HG02981 (cell line): Measurements from ENCODE around the gene PRODH2.
"Not testable (repeated sequence)": the region's sequence is repeated elsewhere in the genome, so short reads cannot be mapped to it uniquely, and the experiment has no call there.

ENCODE experiments used
- ATAC-seq: cut with Tn5 transposase; IDR thresholded peaks from one replicate; pipeline ENCODE4 v1.9.1; 2021; ENCODE audit warnings: mild to moderate bottlenecking, moderate library complexity; ENCODE audit not compliant: unreplicated experiment

Gene PRODH2

DNA sequence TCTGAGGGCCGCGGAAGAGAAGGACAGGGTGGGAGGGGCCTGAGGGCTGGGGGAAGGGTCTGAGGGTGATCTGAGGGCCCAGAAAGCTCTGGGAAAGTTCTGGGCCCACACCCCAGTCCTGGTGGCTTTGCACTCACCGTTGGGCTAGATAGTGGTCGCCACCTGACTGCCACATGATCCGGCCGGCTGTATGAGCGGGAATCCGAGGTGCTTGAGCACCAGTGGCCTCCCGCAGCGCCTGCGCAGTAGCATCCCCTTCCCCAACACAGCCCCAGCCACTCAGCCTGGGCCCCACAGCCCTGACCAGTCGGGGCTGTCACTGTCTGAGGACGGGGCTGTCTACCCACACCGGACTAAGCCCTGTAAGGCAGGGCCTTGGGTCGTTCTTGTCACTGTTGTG is 15.0 kb downstream of the PRODH2 start:
- ATAC-seq, result no peak

DNA sequence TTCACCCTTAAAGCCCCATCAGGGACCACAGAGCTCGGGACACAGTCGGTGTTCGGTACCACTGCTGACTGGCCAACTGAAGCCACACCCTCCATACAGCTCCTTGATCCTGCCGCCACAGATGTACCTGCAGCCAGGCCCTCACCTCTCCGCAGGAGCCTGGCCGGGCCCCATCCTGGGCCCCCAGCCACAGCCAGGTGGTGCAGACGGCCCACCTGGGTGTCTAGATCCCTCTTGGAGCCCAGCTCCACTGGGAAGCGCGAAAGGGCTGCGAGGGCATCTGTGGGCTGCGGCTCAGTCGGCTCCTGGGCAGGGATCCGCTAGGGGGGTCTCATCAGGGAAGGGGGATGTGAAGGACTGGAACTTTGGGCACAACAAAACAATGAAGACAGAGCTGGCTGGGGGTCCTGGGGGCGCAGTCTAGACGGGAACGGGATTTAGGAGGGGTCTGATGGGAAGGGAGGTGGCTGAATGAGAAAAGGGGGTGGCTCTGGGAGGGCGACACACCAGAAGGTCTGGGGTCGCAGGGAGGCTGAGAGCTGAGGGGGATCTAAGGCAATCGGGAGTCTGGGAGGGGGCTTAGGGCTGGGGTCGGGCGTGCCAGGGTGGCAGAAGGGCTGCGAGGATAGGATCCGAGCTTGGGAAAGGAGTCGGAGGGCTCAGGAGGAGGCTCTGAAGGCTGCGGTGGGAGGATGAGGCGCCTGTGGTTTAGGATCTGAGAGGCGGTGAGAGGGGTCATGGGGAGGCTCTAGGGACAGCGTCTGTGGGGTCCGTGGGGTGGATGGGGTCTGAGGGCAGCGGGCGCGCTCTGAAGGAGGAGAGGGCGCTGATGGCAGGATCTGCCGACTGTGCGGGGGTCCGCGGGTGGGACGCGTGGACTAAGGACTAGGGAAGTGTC is 15.8 kb downstream of the PRODH2 start:
- no peak for ATAC-seq

DNA sequence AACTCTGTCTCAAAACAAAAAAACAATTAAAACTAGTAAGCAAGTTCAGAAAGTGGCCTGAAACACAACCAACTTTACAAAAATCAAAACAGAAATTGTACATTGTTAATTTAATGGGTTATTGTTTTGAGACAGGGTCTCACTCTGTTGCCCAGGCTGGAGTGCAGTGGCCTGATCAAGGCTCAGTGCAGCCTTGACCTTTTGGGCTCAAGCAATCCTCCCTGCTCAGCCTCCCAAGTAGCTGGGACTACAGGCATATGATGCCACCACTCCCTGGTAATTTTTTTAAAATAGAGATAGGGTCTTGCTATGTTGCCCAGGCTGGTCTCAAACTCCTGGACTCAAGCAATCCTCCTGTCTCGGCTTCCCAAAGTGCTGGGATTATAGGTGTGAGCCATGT is 17.1 kb downstream of the PRODH2 start:
- ATAC-seq, result not testable (repeated sequence)

DNA sequence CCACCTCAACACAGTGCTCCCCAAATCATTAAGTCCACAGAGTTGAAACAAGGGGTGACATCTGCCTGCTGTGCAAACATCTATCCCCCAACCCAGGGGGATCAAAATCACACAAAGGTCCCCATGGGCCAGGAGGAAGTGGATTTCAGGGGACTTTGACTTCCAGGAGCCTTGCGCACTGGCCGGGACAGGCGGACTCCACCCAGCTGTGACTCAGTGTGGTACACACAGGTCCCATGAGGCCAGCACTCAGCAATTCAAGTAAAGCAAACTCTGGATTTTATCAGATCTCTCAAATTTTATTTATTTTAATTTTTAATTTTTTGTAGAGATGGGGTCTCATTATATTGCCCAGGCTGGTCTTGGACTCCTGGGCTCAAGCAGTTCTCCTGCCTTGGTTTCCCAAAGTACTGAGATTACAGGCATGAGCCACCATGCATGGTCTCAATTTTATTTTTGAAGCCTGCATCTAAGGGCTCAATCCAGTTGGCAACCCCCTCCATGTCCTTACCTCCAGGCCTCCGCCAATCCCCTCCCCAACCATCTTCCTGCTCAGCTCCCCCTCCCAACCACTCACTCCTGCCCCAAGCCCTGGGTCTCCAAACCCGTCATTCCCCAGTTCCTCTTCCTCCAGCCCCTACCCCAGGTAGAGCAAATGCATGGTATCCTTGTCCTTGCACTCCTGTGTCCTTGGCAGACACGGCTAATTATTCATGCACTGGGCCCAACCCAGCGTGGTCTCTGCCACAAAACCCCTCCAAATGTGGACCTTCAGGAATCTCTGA is 19.1 kb downstream of the PRODH2 start:
- ATAC-seq, result no peak

DNA sequence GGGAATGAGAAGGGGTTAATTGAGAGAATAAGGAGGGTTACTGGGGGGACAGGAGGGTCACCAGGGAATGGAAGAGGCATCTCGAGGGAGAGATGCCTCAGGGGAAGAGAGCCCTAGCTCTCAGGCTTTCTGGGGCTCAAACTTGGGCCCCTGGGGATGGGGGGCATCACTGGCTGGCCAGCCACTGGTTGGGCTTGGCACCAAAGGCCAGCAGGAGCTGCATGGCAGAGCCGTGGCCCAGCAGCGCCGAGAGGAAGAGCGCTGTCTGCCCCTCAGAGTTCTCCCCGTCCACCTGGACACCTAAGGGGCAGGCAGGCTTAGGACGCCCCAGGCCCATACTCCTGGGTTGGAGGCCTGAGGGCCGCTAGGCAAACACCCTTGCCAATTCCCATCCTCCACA is 19.8 kb downstream of the PRODH2 start:
- no peak for ATAC-seq

DNA sequence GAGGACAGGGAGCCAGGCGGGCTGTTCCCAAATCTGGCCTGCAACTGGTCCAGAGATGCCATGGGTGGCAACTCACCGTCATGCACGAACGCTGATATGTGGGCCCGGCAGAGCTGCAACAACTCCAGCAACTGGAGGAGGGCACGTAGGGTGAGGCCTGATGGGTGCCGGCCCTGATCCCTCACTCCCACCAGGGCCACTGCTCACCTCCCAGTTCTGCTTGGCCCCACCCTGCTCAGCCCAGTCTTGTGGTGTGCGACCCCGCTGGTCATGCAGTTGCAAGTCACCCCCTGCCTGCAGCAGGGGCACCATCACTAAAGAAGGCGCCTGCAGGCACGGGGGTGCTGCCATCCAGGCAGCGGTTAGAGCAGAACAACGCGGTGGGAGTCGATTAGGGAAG is 20.3 kb downstream of the PRODH2 start:
- no peak for ATAC-seq

DNA sequence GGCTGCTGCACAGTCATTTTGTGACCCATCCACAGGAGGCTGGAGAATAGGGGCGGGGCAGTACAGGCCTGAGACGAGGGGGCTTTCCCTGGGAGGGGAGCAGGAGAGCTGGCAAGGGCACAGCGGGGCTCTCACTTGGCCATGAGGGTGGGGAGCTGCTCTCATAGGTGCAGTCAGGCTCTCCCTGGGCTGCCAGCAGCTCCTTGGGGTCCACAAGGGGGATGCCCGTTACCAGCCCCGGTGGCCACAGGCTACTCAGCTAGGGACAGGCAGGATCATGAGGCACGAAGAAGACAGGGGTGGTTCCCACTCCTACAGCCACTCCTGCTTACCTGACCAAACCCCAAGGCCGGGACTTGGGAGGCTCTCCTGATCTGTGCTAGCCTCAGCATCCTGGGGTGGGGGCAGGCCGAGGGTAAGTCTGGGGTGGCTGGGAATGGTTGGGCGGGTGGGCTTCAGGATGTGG is 20.8 kb downstream of the PRODH2 start:
- ATAC-seq, result no peak

DNA sequence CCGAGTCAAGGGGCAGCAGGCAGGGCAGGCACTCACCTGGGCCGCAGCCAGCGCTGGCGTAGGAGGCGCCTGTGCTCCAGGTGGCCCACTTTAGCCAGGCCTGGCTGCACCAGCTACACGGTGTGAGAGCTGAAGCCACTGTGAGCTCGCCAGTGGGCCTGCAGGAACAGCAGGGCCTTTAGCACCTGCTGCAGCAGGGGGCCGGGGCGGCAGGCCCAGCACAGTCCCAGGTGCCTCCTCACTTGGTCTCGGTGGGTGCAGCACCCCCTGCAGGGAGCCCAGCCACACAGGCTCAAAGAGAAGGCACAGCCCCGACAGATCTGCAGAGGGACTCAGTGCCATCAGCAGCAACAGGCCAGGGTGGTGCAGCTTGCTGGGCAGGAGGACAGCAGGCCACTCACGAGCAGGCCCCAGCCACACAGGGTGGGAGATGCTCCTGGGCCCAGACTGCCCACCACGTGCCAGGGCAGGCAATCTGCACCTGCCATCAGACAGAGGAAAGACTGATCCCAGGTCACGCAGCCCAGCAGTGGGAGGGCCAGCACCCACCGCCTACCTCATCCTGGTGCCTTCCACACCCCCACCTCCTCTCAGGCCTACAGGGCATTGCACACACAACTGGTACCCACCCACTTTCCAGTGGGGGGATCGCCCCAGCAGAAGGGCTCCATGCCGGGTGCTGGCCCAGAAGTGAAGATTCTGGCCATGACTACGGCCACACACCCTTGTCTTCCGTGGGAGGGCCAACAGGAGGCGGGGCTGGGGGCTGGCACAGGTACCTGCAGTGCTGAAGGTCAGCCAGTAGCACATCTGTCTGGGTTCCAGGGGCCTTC is 21.4 kb downstream of the PRODH2 start:
- ATAC-seq, result no peak

DNA sequence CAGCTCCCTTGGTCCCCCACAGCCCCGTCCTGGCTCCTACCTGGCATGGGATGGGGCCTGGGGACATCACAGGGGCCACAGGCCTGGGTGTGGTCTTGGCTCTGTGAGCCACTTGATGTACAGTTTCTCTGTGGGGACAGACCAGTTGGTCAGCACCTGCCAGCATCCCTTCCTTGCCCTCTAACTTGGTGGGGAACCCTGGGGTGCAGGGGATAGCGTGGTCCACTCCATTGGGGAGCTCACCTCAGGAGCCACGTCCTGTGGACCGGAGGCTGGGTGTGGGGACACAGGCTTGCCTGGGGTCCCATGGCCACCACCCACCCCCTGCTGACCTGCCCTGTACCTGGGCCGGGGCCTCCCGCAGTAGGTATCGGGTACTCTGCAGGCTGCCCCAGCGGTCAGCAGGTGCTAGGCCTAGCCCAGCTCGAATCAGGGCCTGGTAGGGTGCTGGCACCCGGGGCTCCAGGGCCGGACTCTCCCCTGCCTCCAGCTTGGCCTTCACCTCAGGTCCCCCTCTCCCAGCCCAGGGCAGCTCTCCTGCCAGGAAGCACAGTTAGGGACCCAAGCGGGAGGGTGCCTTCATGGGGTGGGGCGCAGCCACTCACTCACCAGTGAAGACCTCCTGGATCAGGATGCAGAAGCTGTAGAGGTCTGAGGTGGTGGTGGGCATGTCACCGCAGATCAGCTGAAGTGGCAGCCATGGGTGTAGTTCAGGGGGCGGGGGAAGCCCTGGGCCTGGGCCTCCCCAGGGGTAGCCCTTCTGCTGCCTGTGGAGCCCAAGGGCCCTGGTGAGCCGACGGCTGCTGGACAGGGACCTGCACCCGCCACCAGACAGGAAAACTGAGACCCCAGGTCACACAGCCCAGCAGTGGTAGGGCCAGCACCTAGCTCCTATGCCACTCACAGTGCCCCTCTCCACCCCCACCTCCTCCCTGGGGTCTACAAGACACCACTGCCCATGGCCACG is 22.4 kb downstream of the PRODH2 start:
- ATAC-seq, result no peak

DNA sequence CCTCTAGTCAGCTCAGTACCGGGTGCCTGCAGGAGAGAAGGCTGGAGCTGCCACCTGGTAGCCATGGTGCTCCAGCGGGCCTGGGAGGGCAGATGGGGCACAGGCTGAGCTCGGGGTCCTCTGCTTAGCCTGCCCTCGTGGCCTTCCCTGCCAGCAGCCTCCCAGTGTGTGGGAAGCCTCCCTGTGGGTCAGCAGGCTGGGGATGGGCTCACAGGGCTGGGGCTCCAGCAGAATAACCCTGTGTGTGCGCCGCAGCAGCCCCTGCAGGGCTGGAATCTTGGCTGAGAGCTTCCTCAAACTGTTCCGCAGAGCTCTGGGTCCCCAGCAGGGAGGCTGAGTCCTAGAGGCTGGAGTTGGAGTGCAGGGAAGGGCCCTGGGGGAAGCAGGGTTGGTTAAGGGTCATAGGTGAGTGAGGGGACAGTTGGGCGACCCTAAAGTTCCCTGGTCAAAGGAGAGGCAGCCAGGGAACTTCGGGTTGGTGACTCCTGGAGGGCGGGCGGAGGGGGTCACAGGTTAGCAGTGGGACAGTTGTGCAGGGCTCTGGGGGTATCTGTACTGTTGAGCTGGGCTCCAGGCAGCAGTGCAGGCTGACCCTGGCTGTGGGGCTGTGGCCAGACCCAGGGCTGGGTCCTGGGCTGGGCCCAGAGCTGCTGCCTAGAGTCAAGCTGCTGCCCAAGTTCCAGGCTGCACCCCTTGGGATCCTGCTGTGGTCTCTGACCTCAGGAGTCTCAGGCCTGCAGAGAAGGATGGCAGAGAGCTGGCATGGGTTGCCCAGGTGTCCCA is 23.3 kb downstream of the PRODH2 start:
- ATAC-seq, result no peak

DNA sequence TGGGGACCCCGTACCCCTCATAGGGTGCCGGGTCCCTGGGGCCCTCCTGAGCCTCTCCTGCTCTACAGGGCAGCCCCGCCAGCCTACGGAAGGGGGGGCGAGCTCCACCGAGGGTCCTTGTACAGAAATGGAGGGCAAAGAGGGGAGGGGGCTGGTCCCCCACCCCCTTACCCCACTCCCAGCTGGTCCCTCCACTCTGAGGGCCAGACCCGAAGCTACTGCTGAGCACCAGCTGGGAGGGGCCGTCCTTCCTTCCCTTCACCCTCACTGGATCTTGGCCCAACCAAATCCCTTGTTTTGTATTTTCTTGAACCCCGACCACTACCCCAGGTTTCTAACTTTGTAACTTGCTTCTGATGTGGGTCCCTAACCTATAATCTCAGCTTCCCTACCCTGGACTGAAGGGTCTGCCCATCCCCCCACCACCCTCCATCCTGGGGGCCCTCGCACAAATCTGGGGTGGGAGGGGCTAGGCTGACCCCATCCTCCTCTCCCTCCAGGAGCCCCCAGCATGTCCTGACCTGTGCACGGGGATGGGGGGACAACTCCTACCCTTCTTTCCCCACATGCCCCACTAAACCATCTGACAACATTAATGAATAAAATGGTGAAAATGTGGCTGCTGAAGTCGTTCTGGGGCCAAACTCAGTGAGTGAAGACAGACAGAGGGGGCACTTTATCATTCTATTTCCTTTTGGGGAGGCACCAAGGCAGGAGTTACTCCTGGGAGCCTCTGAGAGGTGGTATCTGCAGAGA is 24.3 kb downstream of the PRODH2 start:
- no peak for ATAC-seq

DNA sequence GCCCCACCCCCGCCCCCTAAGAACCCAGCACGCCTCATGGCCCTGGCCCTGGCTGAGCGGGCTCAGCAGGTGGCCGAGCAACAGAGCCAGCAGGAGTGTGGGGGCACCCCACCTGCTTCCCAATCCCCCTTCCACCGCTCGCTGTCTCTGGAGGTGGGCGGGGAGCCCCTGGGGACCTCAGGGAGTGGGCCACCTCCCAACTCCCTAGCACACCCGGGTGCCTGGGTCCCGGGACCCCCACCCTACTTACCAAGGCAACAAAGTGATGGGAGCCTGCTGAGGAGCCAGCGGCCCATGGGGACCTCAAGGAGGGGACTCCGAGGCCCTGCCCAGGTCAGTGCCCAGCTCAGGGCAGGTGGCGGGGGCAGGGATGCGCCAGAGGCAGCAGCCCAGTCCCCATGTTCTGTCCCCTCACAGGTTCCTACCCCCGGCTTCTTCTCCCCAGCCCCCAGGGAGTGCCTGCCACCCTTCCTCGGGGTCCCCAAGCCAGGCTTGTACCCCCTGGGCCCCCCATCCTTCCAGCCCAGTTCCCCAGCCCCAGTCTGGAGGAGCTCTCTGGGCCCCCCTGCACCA is 25.3 kb downstream of the PRODH2 start:
- no peak for ATAC-seq

DNA sequence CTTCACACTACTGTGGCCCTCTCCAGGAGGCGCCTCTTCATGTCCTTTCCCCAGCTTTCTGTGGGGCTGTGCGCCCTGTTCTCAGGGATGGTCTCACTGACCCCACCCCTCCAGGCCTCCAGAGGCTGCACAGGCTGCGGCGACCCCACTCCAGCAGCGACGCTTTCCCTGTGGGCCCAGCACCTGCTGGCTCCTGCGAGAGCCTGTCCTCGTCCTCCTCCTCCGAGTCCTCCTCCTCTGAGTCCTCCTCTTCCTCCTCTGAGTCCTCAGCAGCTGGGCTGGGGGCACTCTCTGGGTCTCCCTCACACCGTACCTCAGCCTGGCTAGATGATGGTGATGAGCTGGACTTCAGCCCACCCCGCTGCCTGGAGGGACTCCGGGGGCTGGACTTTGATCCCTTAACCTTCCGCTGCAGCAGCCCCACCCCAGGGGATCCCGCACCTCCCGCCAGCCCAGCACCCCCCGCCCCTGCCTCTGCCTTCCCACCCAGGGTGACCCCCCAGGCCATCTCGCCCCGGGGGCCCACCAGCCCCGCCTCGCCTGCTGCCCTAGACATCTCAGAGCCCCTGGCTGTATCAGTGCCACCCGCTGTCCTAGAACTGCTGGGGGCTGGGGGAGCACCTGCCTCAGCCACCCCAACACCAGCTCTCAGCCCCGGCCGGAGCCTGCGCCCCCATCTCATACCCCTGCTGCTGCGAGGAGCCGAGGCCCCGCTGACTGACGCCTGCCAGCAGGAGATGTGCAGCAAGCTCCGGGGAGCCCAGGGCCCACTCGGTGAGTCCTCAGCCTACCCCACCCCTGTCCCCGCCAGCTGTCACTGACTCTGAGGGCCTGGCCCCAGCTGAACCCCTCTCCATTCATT is 26.1 kb downstream of the PRODH2 start:
- no peak for ATAC-seq

DNA sequence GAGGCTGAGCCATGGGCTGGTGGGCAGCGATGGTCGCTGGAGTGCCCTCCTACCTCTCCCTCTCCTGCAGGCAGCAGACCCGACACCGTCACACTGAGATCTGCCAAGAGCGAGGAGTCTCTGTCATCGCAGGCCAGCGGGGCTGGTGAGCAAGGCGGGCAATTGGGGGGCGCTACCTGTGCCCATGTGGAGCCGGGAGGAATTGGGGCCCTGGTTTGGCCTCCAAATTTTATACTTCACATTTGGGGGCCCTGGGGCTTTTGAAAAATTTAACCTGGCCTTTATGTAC is 27.4 kb downstream of the PRODH2 start:
- no peak for ATAC-seq

DNA sequence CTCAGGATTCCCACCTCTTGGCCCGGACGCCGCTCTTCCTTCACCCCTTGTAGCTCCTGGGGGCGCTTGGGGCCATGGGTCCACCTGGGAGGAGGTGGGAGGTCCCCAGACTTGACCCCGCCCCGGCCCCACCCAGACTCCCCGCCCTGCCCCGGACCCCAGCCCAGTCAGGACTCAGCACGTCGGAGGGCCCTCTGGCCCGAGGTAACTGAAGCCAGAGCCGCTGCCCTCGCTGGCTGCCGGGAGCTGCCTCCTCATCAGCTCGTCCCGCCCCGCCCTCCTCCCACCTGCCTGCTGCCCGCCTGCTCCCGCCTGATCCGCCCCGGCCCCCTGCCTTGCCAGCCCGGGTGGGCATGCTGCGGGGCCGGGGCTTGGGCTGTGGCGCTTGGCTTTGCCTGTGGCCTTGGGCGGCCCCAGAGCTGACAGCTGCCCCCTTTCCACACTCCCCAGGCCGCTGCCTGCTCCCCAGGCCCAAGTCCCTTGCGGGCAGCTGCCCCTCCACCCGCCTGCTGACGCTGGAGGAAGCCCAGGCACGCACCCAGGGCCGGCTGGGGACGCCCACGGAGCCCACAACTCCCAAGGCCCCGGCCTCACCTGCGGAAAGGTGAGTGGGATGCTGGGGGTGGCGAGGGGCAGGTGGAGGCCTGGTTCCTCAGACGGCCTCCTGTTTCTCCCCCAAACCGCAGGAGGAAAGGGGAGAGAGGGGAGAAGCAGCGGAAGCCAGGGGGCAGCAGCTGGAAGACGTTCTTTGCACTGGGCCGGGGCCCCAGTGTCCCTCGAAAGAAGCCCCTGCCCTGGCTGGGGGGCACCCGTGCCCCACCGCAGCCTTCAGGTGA is 27.9 kb downstream of the PRODH2 start:
- ATAC-seq, result no peak
